Head of caudate nucleus (tissue), 42 donors: ENCODE measurements around the gene ZNF235.
A peak's percentile ranks its signal among the peaks of the same experiment; 100 is the strongest.
"Not testable (repeated sequence)": the region's sequence is repeated elsewhere in the genome, so short reads cannot be mapped to it uniquely, and the experiment has no call there.

Experiments
- DNase-seq, 42 donors: peaks; one replicate each; pipeline versions ENCODE4 v3.0.0 to v3.0.0-alpha.2; 2020 to 2021; ENCODE audit warnings: mixed read lengths in 7 of 42
- intact Hi-C: fragments of 100-400 bp; cut with DNase I; formaldehyde crosslinking; loops from one replicate; pipeline ENCODE4 v1.15.0; 2022

ZNF235 gene

GRCh38 chr19:44260343-44260681 is 44.5 kb downstream of the ZNF235 start:
- peak in 41 of 42 donors; percentile 1 to 74 (median 41) for DNase-seq
- intact Hi-C loops: no loop called here

- DNase-seq: no peak
- intact Hi-C loops: no loop called here
These were observed 45.9 kb downstream of the ZNF235 start for GRCh38 chr19:44258835-44259413.

GRCh38 chr19:44258136-44258535 is 46.7 kb downstream of the ZNF235 start:
- no peak for DNase-seq
- intact Hi-C loops: no loop called here

- intact Hi-C loops: no loop called here
- no peak for DNase-seq
These were observed 49.0 kb downstream of the ZNF235 start for GRCh38 chr19:44255705-44256411.

- no peak for DNase-seq
- intact Hi-C loops: no loop called here
These were observed 50.3 kb downstream of the ZNF235 start for GRCh38 chr19:44254496-44254895.

- DNase-seq, intact Hi-C loops: not testable (repeated sequence)
These were observed 51.4 kb downstream of the ZNF235 start for GRCh38 chr19:44253392-44253791.

- DNase-seq, intact Hi-C loops: not testable (repeated sequence)
These were observed 52.5 kb downstream of the ZNF235 start for GRCh38 chr19:44252332-44252731.

- intact Hi-C loops: no loop called here
- no peak for DNase-seq
These were observed 68.4 kb downstream of the ZNF235 start for GRCh38 chr19:44236384-44236783.
